GOT3 (cell line): ENCODE results near the gene CLEC4M.
"Not testable (repeated sequence)": the region's sequence is repeated elsewhere in the genome, so short reads cannot be mapped to it uniquely, and the experiment has no call there.

ENCODE experiments used
- DNase-seq: peaks from one replicate; lab custom pipeline; 2025; ENCODE audit warnings: mixed read lengths; lab: John Stamatoyannopoulos, UW

CLEC4M gene

DNA sequence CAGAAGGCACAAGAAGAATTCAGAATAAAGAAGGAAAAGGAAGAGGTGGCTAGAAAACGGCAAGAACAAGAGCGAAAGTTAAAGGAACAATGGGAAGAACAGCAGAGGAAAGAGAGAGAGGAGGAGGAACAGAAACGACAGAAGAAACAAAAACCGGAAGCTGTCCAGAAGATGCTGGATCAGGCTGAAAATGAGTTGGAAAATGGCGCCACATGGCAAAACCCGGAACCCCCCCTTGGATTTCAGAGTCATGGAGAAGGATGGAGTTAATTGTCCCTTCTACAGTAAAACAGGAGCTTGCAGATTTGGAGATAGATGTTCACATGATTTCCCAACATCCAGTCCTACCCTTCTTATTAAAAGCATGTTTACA is 22.4 kb upstream of the CLEC4M start:
- DNase-seq, result no peak

GRCh38 chr19:7742575-7742974 is 20.5 kb upstream of the CLEC4M start:
- no peak for DNase-seq

DNA sequence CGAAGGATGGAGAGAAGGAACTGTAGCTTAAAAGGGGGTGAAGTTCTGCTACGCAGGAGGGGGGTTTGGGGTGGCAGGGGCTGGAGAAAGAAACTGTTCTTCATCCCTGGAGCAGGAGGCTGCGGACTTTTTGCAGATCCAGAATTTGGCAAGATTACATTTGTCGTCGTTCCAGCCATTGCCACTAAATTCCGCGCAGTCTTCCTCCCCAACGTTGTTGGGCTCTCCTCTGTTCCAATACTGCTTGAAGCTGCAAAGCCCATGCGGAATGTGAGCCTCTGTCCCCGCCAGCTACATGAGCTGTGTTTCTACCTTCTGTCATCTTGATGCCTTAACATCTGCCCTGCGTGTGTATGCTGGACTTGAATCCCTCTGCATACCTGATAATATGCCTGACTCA is 20.1 kb upstream of the CLEC4M start:
- DNase-seq, result no peak

DNA sequence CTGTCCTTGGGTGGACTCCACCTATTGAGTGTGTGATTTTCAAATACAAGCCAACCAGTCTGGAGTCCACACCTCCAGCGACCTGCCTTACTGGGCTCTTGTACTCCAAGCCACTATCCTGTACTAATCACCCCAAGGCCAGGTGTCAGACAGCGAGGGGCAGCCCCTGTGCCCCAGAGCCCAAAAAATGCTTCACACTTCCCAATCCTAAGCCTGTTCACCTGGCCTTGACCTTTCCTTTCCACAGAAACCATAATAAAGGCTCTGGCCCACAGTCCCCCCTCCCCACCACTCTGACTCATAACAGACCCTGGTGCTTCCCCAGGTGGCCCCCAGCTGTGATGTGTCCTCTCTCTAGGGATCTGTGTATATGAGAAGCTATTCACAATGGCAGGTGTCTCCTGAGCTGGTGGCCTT is 19.6 kb upstream of the CLEC4M start:
- no peak for DNase-seq

DNA sequence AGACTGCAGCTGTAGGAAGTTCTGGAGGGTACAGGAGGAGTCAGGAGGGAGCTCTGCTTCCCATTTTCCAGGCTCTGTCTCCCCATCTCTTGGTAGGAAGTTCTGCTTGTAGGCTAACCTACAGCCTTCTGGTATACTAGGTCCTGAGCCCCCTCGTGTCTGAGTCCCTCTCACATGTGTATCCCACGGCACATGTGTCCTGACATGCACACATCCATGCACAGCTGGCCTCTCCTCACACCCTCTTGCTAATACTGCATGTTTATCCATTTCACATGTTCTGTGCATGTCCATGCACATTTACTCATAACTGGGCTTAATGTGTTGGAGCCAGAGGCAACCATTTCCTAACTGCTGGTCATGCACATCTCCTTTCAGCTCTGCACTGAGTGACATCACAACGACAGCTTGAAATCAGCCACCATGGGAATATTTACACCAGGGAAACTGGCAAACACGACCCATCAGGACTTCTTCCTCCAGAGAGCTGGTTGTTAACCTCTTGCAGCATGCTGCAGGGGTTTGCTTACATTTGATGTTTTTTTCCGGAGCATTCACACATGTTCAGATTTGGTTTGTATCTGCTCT is 18.8 kb upstream of the CLEC4M start:
- no peak for DNase-seq

DNA sequence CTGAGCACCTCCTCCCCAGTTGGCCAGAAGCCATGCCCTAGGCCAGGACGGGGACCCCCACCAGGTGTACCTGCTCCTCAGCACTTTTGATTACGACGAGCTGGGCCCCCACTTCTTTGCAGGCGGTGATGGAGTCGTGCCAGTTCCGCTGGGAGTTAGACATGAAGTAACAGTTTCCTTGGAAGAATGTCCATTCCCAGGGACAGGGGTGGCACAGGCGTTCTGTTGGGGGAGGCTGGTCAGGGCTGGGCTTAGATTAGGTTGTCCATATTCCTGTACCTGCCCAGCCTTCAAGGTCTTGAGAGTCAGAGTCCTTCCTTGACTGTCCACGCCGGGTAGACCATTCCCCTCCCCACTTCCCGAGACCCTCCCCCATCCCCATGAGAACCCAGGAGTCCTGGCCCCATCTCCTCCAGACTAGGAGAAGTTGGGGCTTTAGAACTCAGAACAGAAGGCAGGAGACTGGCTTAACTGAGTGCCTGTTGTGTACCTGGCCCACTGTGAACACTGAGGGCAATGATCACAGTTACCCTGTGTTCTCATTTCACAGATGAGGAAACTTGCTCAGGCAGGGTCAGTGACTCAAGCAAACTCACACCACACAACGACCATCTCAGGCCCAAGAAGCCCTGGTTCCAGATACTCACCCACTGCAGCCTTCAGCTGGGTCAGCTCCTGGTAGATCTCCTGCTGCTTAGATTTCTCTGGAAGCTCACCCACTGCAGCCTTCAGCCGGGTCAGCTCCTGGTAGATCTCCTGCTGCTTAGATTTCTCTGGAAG is 18.0 kb upstream of the CLEC4M start:
- no peak for DNase-seq

GRCh38 chr19:7746306-7746705 is 16.7 kb upstream of the CLEC4M start:
- DNase-seq, result not testable (repeated sequence)

DNA sequence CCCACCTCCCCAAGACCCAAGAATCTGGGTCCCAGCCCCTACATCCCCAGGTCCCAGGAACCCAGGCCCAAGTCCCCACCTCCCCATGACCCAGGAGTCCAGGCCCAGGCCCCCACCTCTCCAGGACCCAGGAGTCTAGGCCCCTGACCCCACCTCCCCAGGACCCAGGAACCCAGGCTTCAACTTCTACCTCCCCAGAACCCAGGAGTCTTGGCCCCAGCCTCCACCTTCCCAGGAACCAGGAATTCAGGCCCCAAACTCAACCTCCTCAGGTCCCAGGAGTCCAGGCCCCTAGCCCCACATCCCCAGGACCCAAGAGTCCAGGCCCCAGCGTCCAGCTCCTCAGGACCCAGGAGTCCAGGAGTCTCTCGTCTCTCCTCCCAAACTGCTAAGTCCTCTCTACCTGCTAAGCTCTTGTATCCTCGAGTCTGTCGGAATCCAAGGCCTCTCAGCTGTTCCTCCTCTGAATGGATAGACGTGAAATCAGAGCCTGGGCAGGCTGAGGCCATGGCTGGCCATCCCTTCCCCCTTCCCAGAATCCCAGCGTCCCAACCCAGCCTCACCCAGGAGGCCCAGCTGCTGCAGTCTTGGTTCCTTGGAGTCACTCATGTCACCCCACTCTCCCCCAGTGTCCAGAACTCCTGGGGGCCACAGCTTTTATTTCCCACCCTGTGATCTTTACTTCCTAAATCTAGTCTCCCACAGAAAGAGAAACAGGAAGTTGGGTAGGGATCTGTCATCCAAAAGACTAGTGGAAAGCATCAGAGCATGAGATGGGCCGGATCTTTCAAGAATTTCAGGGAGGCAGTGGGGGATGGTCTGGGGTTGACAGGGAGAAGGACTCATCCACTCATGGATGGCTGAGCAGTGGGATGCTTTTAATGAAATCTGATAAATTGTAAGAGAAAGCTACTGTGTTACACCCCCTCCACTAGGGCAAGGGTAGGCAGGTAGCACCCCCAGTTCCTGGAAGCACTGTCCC is 15.8 kb upstream of the CLEC4M start, which contains the start of gene CD209:
Gene CD209, minus strand, starts transcription at position 632 of the 982 bp plus-strand sequence. Its CDS starts 23 bp downstream, at position 609.
- no peak for DNase-seq

- no peak for DNase-seq
Observed at GRCh38 chr19:7748171-7748570, 14.9 kb upstream of the CLEC4M start.

- DNase-seq, result no peak
Observed at GRCh38 chr19:7748756-7749155, 14.3 kb upstream of the CLEC4M start.

- no peak for DNase-seq
Observed at GRCh38 chr19:7751157-7751783, 11.8 kb upstream of the CLEC4M start.

GRCh38 chr19:7756258-7756657 is 6.8 kb upstream of the CLEC4M start:
- DNase-seq, result no peak

- no peak for DNase-seq
Observed at GRCh38 chr19:7757358-7757757, 5.7 kb upstream of the CLEC4M start.

DNA sequence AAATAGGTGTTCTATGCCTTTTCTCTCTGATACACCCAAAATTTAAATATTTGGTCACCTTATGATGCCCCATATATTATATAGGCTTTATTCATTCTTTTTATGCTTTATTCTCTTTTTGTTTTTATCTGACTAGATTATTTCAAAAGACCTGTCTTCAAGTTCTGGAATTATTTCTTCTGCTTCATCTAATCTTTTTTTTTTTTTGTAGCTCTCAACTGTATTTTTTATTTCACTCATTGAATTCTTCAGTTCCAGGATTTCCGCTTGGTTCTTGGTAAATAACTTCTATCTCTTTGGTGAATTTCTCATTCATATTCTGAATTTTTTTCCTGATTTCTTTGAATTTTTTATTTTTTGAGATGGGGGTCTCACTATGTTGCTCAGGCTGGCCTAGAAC is 3.9 kb upstream of the CLEC4M start:
- no peak for DNase-seq

GRCh38 chr19:7763696-7764095 is 653 bp downstream of the CLEC4M start:
- no peak for DNase-seq

DNA sequence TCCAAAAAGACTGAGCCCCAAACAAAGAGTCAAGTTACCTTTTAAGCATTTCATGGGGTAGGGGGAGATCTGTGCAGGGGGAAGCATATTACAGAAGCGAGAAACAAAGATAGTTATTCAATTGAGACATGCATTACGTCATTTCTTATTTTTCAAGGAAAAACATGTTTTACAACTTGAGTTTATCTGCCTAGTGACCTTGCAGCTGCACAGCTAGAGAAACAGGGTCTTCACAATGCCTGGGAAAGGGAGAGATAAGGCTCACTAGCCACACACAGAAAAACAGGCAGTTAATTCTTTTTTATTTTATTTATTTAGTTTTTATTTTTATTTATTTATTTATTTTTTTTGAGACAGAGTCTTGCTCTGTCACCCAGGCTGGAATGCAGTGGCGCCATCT is 1.1 kb downstream of the CLEC4M start:
- DNase-seq, result not testable (repeated sequence)

DNA sequence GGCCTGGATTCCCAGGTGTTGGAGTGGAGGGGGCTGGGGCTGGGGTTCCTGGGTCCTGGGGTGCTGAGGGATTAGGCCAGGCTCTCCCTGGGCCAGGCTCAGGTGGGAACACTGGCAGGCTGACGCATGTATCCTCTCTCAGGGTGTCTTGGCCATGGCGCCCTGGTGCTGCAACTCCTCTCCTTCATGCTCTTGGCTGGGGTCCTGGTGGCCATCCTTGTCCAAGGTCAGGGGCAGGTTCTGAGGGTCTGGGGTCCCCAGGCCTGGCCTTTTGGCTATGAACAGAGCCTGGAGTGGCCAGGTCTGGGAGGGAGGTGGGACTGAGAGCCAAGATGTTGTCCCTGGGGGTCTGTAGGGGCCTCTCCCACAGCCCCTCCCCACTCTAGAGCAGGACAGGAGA is 2.0 kb downstream of the CLEC4M start:
- not testable (repeated sequence) for DNase-seq

DNA sequence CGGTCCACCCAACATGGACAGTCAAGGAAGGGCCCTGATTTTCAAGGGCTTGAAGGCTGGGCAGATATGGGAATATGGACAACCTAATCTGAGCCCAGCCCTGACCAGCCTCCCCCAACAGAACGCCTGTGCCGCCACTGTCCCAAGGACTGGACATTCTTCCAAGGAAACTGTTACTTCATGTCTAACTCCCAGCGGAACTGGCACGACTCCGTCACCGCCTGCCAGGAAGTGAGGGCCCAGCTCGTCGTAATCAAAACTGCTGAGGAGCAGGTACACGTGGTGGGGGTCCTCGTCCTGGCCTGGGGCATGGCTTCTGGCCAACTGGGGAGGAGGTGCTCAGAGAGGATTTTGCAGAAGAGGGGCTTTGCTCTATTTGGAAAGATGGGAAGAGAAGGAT is 3.5 kb downstream of the CLEC4M start:
- no peak for DNase-seq

DNA sequence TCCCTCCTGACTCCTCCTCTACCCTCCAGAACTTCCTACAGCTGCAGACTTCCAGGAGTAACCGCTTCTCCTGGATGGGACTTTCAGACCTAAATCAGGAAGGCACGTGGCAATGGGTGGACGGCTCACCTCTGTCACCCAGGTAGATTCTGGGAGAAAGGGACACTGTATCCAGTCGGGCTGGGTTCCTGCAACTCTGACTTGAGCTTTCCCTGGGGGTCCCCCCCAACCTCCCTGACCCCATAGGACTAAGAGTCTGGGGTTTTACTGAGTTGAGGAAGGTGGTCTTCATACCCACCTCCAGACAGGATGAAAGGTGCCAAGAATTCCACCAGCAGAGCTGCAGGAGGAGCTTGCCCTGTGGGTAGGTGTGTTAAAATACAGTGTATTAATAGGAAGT is 4.4 kb downstream of the CLEC4M start:
- no peak for DNase-seq

- DNase-seq, result no peak
Observed at GRCh38 chr19:7769171-7769570, 6.1 kb downstream of the CLEC4M start.

- DNase-seq, result no peak
Observed at GRCh38 chr19:7771072-7771471, 8.0 kb downstream of the CLEC4M start.

DNA sequence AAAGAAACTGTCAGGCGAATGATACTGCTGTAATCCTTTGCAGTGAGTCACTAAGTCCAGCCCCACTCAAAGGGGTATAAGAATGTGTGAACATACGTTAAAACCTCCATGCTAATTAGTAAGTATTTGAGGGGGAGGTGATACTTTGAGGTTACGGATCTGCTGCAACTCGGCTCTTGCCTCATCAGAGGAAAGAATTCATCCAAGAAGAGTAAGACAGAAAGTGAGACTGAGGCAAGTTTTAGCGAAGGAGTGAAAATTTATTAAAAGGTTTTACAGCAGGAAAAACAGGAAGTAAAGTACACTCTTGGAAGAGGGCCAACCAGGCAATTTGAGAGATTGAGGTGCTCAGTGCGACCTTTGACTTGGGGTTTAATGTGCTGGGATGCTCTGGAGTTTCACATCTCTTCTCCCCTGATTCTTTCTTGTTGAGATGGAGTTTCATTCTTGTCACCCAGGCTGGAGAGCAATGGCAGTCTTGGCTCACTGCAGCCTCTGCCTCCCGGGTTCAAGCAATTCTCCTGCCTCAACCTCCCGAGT is 9.8 kb downstream of the CLEC4M start:
- DNase-seq, result no peak
